HEK293 (cell line): ENCODE results near the gene DDX17.
A peak's percentile ranks its signal among the peaks of the same experiment; 100 is the strongest.

Experiments used
- CTCF ChIA-PET: fragments of 350-600 bp; formaldehyde crosslinking; extraction: SDS; loops from one replicate; lab custom pipeline; 2021; ENCODE audit warnings: antibody characterized with exemption; lab: Yijun Ruan, JAX
- POLR2A ChIA-PET: fragments of 300-600 bp; formaldehyde crosslinking; extraction: SDS; loops from one replicate; lab custom pipeline; 2020; ENCODE audit warnings: antibody characterized with exemption, inconsistent platforms; lab: Yijun Ruan, JAX
- H3K27ac ChIP-seq: fragments of 200-500 bp; sonication (Bioruptor generic); 2 replicates; pipeline ENCODE4 v1.5.1; 2014; ENCODE audit warnings: low read depth, low read length, control low read depth, inconsistent platforms; ENCODE audit errors: extremely low read depth
- H3K36me3 ChIP-seq, 2 experiments: fragments of 200-500 bp in 1 of 2; sonication (Bioruptor generic) in 1 of 2; 1 replicate in 1 of 2; 2 replicates in 1 of 2; pipeline ENCODE4 v1.5.1; 2014 to 2017; ENCODE audit warnings: inconsistent platforms in 2 of 2, low read length in 2 of 2; ENCODE audit not compliant: control insufficient read depth in 2 of 2, insufficient read depth in 1 of 2
- H3K4me1 ChIP-seq: fragments of 200-500 bp; sonication (Bioruptor generic); 2 replicates; pipeline ENCODE4 v1.5.1; 2014; ENCODE audit warnings: mild to moderate bottlenecking, low read length, inconsistent platforms; ENCODE audit not compliant: control insufficient read depth, insufficient read depth
- H3K4me3 ChIP-seq: 2 replicates; pipeline ENCODE4 v1.5.1; 2011; ENCODE audit warnings: low read depth, mild to moderate bottlenecking, control low read depth, low read length, moderate library complexity
- H3K9me3 ChIP-seq: fragments of 200-500 bp; sonication (Bioruptor generic); 2 replicates; pipeline ENCODE4 v1.5.1; 2014; ENCODE audit warnings: low read depth, low read length, inconsistent platforms; ENCODE audit not compliant: control insufficient read depth, insufficient read depth
- BCL11B ChIP-seq: fragments of 450-650 bp; formaldehyde crosslinking; IDR thresholded peaks from 2 replicates; pipeline ENCODE4 v1.5.1; 2016; ENCODE audit warnings: low read depth, missing biosample characterization, missing genetic modification characterization
- HOXC10 ChIP-seq: sonication (generic); formaldehyde crosslinking; IDR thresholded peaks from 2 replicates; pipeline ENCODE4 v1.8.1; 2023; ENCODE audit warnings: mild to moderate bottlenecking, missing genetic modification reagents
- HOXD13 ChIP-seq: sonication (generic); formaldehyde crosslinking; IDR thresholded peaks from 2 replicates; pipeline ENCODE4 v1.8.0; 2022; ENCODE audit warnings: missing genetic modification reagents, borderline replicate concordance
- KLF8 ChIP-seq: fragments of 450-650 bp; formaldehyde crosslinking; IDR thresholded peaks from 2 replicates; pipeline ENCODE4 v1.5.1; 2016; ENCODE audit warnings: missing biosample characterization, missing genetic modification characterization
- SALL2 ChIP-seq: fragments of 450-650 bp; formaldehyde crosslinking; IDR thresholded peaks from 2 replicates; pipeline ENCODE4 v1.5.0; 2017; ENCODE audit warnings: missing biosample characterization, mild to moderate bottlenecking, missing genetic modification characterization, borderline replicate concordance
- SETDB1 ChIP-seq: IDR thresholded peaks from one replicate; pipeline ENCODE4 v1.6.1; 2017; ENCODE audit warnings: mild to moderate bottlenecking, low read length, moderate library complexity, mixed read lengths; ENCODE audit not compliant: insufficient read length
- ZBTB11 ChIP-seq: fragments of 450-650 bp; formaldehyde crosslinking; conservative IDR thresholded peaks from 2 replicates; pipeline ENCODE4 v1.5.1; 2016; ENCODE audit warnings: low read depth, missing biosample characterization, missing genetic modification characterization
- ZBTB21 ChIP-seq: fragments of 450-650 bp; formaldehyde crosslinking; IDR thresholded peaks from 2 replicates; pipeline ENCODE4 v1.5.1; 2017; ENCODE audit warnings: missing biosample characterization, missing genetic modification characterization
- ZBTB7A ChIP-seq: fragments of 450-650 bp; formaldehyde crosslinking; IDR thresholded peaks from 2 replicates; pipeline ENCODE4 v1.5.1; 2016; ENCODE audit warnings: low read depth, missing biosample characterization, missing genetic modification characterization
- ZBTB8A ChIP-seq: fragments of 450-650 bp; formaldehyde crosslinking; IDR thresholded peaks from 2 replicates; pipeline ENCODE4 v1.5.1; 2016; ENCODE audit warnings: missing biosample characterization, missing genetic modification characterization
- ZIC2 ChIP-seq: fragments of 450-650 bp; formaldehyde crosslinking; IDR thresholded peaks from 2 replicates; pipeline ENCODE4 v1.5.1; 2016; ENCODE audit warnings: missing biosample characterization, missing genetic modification characterization
- ZNF133 ChIP-seq: fragments of 450-650 bp; formaldehyde crosslinking; IDR thresholded peaks from 2 replicates; pipeline ENCODE4 v1.5.1; 2016; ENCODE audit warnings: missing biosample characterization, missing genetic modification characterization
- ZNF18 ChIP-seq: fragments of 450-650 bp; formaldehyde crosslinking; IDR thresholded peaks from 2 replicates; pipeline ENCODE4 v1.5.1; 2016; ENCODE audit warnings: missing biosample characterization, missing genetic modification characterization
- ZNF223 ChIP-seq: fragments of 450-650 bp; formaldehyde crosslinking; IDR thresholded peaks from 2 replicates; pipeline ENCODE4 v1.5.1; 2016; ENCODE audit warnings: missing biosample characterization, missing genetic modification characterization
- ZNF248 ChIP-seq: fragments of 450-650 bp; formaldehyde crosslinking; IDR thresholded peaks from 2 replicates; pipeline ENCODE4 v1.5.1; 2017; ENCODE audit warnings: missing biosample characterization, missing genetic modification characterization
- ZNF324 ChIP-seq: fragments of 450-650 bp; formaldehyde crosslinking; IDR thresholded peaks from 2 replicates; pipeline ENCODE4 v1.5.1; 2016; ENCODE audit warnings: missing biosample characterization, missing genetic modification characterization
- ZNF37A ChIP-seq: fragments of 450-650 bp; IDR thresholded peaks from 2 replicates; pipeline ENCODE4 v1.5.1; 2018; ENCODE audit warnings: missing biosample characterization, missing genetic modification characterization
- ZNF473 ChIP-seq: fragments of 450-650 bp; formaldehyde crosslinking; IDR thresholded peaks from 2 replicates; pipeline ENCODE4 v1.5.1; 2017; ENCODE audit warnings: missing biosample characterization, missing genetic modification characterization
- ZNF529 ChIP-seq: fragments of 450-650 bp; formaldehyde crosslinking; IDR thresholded peaks from 2 replicates; pipeline ENCODE4 v1.5.1; 2017; ENCODE audit warnings: missing genetic modification characterization, missing biosample characterization; ENCODE audit not compliant: insufficient replicate concordance
- ZNF580 ChIP-seq: fragments of 450-650 bp; formaldehyde crosslinking; IDR thresholded peaks from 2 replicates; pipeline ENCODE4 v1.5.1; 2016; ENCODE audit warnings: missing biosample characterization, missing genetic modification characterization
- ZNF621 ChIP-seq: fragments of 450-650 bp; formaldehyde crosslinking; IDR thresholded peaks from 2 replicates; pipeline ENCODE4 v1.5.1; 2017; ENCODE audit warnings: missing biosample characterization, missing genetic modification characterization
- ZNF664 ChIP-seq: fragments of 450-650 bp; formaldehyde crosslinking; IDR thresholded peaks from 2 replicates; pipeline ENCODE4 v1.5.1; 2016; ENCODE audit warnings: missing biosample characterization, missing genetic modification characterization
- ZNF768 ChIP-seq: fragments of 450-650 bp; formaldehyde crosslinking; IDR thresholded peaks from 2 replicates; pipeline ENCODE4 v1.5.1; 2018; ENCODE audit warnings: missing biosample characterization, mild to moderate bottlenecking, missing genetic modification characterization
- ZNF777 ChIP-seq: fragments of 450-650 bp; formaldehyde crosslinking; IDR thresholded peaks from 2 replicates; pipeline ENCODE4 v1.5.1; 2017; ENCODE audit warnings: missing biosample characterization, missing genetic modification characterization, borderline replicate concordance
- ZNF830 ChIP-seq: fragments of 450-650 bp; IDR thresholded peaks from 2 replicates; pipeline ENCODE4 v1.5.0; 2018; ENCODE audit warnings: missing biosample characterization, missing genetic modification characterization, low read depth, mild to moderate bottlenecking, moderate library complexity
- ZNF837 ChIP-seq: fragments of 450-650 bp; formaldehyde crosslinking; IDR thresholded peaks from 2 replicates; pipeline ENCODE4 v1.5.1; 2016; ENCODE audit warnings: missing biosample characterization, missing genetic modification characterization
- ZSCAN16 ChIP-seq: fragments of 450-650 bp; formaldehyde crosslinking; IDR thresholded peaks from 2 replicates; pipeline ENCODE4 v1.5.1; 2016; ENCODE audit warnings: missing biosample characterization, missing genetic modification characterization
- TF ChIP-seq, protein P1 (sequence below): fragments of 450-650 bp; formaldehyde crosslinking; IDR thresholded peaks from 2 replicates; pipeline ENCODE4 v1.5.1; 2016; ENCODE audit warnings: missing biosample characterization, missing genetic modification characterization
- TF ChIP-seq, protein P2 (sequence below): fragments of 450-650 bp; formaldehyde crosslinking; IDR thresholded peaks from 2 replicates; pipeline ENCODE4 v1.5.1; 2016; ENCODE audit warnings: missing biosample characterization, missing genetic modification characterization

The DDX17 gene

GRCh38 chr22:38453996-38454352 lies 52.1 kb downstream of the DDX17 start (continued):
- TF ChIP-seq ZNF473: no peak
- TF ChIP-seq, all 188 proteins: peak for 3

DNA sequence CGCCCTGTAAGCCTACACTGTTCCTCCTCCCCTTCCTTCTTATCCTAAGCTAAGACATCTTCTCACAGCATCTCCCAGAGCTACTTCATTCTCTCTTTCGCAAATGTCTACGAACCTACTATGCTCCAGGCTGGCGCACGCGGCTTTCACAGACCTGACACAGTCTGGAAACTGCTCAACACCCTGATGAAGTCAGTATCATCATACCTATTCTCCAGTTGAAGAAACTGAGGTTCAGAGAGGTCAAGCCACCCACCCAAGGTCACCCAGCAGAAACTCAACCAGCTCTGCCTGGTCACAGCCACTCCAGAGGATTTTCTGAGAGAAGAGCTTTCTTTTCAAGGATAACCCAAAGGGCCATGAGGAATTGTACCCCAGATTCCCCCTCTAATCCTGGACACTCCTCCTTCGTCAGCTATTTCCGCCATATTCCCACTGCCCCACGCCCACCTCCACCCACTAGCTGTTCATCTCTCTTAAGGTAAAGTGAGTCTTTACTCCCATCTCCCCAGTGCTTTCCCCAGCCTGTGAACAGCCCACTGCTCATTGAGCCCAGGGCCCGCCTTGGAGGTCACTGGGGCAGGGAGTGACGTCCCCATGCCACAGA lies 52.9 kb downstream of the DDX17 start:
- Histone ChIP-seq H3K27ac (no peak overlapping the region), H3K4me1 (no peaks in the 10 kb centered on the region), H3K4me3 (no peak overlapping the region), H3K9me3 (no peaks in the 10 kb centered on the region), H3K36me3 (no peaks in the 10 kb centered on the region)
- ChIA-PET POLR2A (interaction anchor here (1.2 kb wide), 1 partner anchor 19 kb away, joined by 3 read pairs; no protein-coding TSS in a partner anchor), CTCF (no interaction called here)
- TF ChIP-seq ZNF830 (tag by site-specific recombination) (no peak), SETDB1 (no peak), ZNF580 (tag by site-specific recombination) (peak; percentile 48; the same call in 1 of the 2 replicates), ZNF621 (tag by site-specific recombination) (no peak), ZNF37A (tag by site-specific recombination) (no peak), ZNF324 (no peak), HOXC10 (no peak), ZSCAN16 (tag by site-specific recombination) (no peak), ZNF248 (no peak), ZNF777 (tag by site-specific recombination) (no peak), HOXD13 (CRISPR knock-in tag) (no peak), ZNF133 (tag by site-specific recombination) (no peak), ZBTB8A (tag by site-specific recombination) (0 out of 2 replicates have a peak, but pooled peaks have one; percentile 24), ZIC2 (tag by site-specific recombination) (no peak), ZNF664 (tag by site-specific recombination) (no peak), ZNF223 (tag by site-specific recombination) (no peak), KLF8 (peak; percentile 44; the same call in 1 of the 2 replicates), ZBTB11 (no peak), ZBTB21 (tag by site-specific recombination) (no peak), ZNF529 (tag by site-specific recombination) (no peak), SALL2 (tag by site-specific recombination) (no peak), ZNF768 (tag by site-specific recombination) (peak; percentile 98), ZNF18 (tag by site-specific recombination) (no peak), BCL11B (tag by site-specific recombination) (no peak), ZNF837 (no peak), ZBTB7A (tag by site-specific recombination) (no peak)
- TF ChIP-seq, protein P1, sequence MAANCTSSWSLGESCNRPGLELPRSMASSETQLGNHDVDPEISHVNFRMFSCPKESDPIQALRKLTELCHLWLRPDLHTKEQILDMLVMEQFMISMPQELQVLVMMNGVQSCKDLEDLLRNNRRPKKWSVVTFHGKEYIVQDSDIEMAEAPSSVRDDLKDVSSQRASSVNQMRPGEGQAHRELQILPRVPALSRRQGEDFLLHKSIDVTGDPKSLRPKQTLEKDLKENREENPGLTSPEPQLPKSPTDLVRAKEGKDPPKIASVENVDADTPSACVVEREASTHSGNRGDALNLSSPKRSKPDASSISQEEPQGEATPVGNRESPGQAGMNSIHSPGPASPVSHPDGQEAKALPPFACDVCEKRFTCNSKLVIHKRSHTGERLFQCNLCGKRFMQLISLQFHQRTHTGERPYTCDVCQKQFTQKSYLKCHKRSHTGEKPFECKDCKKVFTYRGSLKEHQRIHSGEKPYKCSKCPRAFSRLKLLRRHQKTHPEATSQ: no peak
- TF ChIP-seq, protein P2, sequence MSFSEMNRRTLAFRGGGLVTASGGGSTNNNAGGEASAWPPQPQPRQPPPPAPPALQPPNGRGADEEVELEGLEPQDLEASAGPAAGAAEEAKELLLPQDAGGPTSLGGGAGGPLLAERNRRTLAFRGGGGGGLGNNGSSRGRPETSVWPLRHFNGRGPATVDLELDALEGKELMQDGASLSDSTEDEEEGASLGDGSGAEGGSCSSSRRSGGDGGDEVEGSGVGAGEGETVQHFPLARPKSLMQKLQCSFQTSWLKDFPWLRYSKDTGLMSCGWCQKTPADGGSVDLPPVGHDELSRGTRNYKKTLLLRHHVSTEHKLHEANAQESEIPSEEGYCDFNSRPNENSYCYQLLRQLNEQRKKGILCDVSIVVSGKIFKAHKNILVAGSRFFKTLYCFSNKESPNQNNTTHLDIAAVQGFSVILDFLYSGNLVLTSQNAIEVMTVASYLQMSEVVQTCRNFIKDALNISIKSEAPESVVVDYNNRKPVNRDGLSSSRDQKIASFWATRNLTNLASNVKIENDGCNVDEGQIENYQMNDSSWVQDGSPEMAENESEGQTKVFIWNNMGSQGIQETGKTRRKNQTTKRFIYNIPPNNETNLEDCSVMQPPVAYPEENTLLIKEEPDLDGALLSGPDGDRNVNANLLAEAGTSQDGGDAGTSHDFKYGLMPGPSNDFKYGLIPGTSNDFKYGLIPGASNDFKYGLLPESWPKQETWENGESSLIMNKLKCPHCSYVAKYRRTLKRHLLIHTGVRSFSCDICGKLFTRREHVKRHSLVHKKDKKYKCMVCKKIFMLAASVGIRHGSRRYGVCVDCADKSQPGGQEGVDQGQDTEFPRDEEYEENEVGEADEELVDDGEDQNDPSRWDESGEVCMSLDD (tag by site-specific recombination): 0 out of 2 replicates have a peak, but pooled peaks have one; percentile 21
